Lung (tissue), 12 donors: ENCODE measurements around the gene IFT81. TPM values are rescaled to one million over a fixed set of nuclear protein-coding genes. Genes with fewer than 3 reads are reported as not detected.
"Not testable (repeated sequence)": the region's sequence is repeated elsewhere in the genome, so short reads cannot be mapped to it uniquely, and the experiment has no call there.

Experiments
- ATAC-seq: fragments of 200-7000 bp; cut with Tn5 transposase; one replicate; pipeline ENCODE4 v1.9.1; 2020; ENCODE audit warnings: moderate number of reproducible peaks; ENCODE audit not compliant: insufficient read depth, low FRiP score
- DNase-seq, 3 donors: peaks; one replicate each; pipeline ENCODE4 v3.0.0-alpha.2; 2013 to 2017
- H3K27ac ChIP-seq, 2 donors: one replicate each; pipeline ENCODE4 v1.5.1; 2013; ENCODE audit warnings: mild to moderate bottlenecking in 2 of 2, moderate library complexity in 2 of 2, control low read depth in 1 of 2, inconsistent platforms in 1 of 2, low read depth in 1 of 2, low read length in 1 of 2
- H3K27me3 ChIP-seq, 3 donors: one replicate each; pipeline ENCODE4 v1.5.1; 2013; ENCODE audit warnings: low read length in 2 of 3; ENCODE audit not compliant: control insufficient read depth in 3 of 3, insufficient read depth in 3 of 3
- H3K36me3 ChIP-seq, 4 donors: one replicate each; pipeline ENCODE4 v1.5.1; 2013; ENCODE audit warnings: low read length in 4 of 4, mild to moderate bottlenecking in 1 of 4, moderate library complexity in 1 of 4; ENCODE audit not compliant: control insufficient read depth in 4 of 4, insufficient read depth in 4 of 4
- H3K4me1 ChIP-seq, 5 donors: one replicate each; pipeline ENCODE4 v1.5.1; 2013; ENCODE audit warnings: low read length in 5 of 5, mild to moderate bottlenecking in 2 of 5, moderate library complexity in 1 of 5; ENCODE audit not compliant: control insufficient read depth in 5 of 5, insufficient read depth in 5 of 5
- H3K4me3 ChIP-seq: one replicate; pipeline ENCODE4 v1.5.1; 2013; ENCODE audit warnings: mild to moderate bottlenecking, control low read depth, moderate library complexity
- H3K9ac ChIP-seq, 2 donors: one replicate each; pipeline ENCODE4 v1.5.1; 2013; ENCODE audit warnings: low read length in 2 of 2, control low read depth in 1 of 2; ENCODE audit not compliant: insufficient read depth in 1 of 2
- H3K9me3 ChIP-seq, 4 donors: one replicate each; pipeline ENCODE4 v1.5.1; 2013; ENCODE audit warnings: low read length in 3 of 4, mild to moderate bottlenecking in 1 of 4, moderate library complexity in 1 of 4; ENCODE audit not compliant: control insufficient read depth in 4 of 4, insufficient read depth in 3 of 4
- CTCF ChIP-seq: IDR thresholded peaks from 2 replicates; pipeline ENCODE4 v1.5.1; 2012; ENCODE audit warnings: mild to moderate bottlenecking; ENCODE audit errors: control extremely low read depth, extremely low read depth
- WGBS, 2 donors: extraction: QIAGEN DNeasy Blood & Tissue Kit; methylation state at CpG; one replicate each; pipeline ENCODE4 v1.1.7; 2013; 5-methylcytosine and 5-hydroxymethylcytosine counted together
- polyA plus RNA-seq, 2 donors: library from polyadenylated mRNA; stranded (reverse); fragments of 200-250 nt; gene quantifications; one replicate each; pipeline ENCODE4 v1.2.1, GENCODE V29; 2013
- total RNA-seq, 2 donors: library from RNA; depleted of rRNA in 1 of 2; stranded (reverse); fragments of >200 nt in 1 of 2; gene quantifications; one replicate each; pipeline ENCODE4 v1.2.1, GENCODE V29; 2014 to 2021
- donor health status: control.
- donor health status: control.
- donor health status: Bipolar disorder and iron deficiency.
- donor health status: healthy.
- donor health status: DM: yes; HTN: yes; CAD: no.

Gene IFT81
- total and polyA plus RNA-seq, 4 donors = 5.4 to 43.1 (median 10.8) TPM

GRCh38 chr12:110079477-110080400 is 44.4 kb upstream of the IFT81 start:
- no peaks in the 10 kb centered on the region for H3K9me3 ChIP-seq
- ATAC-seq (no peak), DNase-seq (peak in 1 of 3 donors; percentile 38)
- H3K27me3 ChIP-seq = no peaks in the 10 kb centered on the region
- no peak overlapping the region for H3K9ac ChIP-seq
- H3K4me3 ChIP-seq = no peak overlapping the region
- 60 to 63% methylated on average over 24 of the region's 24 CpGs for WGBS, 2 donors
- H3K4me1 ChIP-seq = peaks cover 0 to 5% (median 0%) of the 10 kb centered on the region in 5 donors
- H3K27ac ChIP-seq = peak overlapping the region in 1 of 2 donors; percentile 72
- H3K36me3 ChIP-seq = no peaks in the 10 kb centered on the region
- no peak for TF ChIP-seq CTCF

- Histone ChIP-seq H3K9me3 (no peaks in the 10 kb centered on the region), H3K4me3 (no peak overlapping the region), H3K36me3 (no peaks in the 10 kb centered on the region), H3K9ac (no peak overlapping the region), H3K27me3 (no peaks in the 10 kb centered on the region), H3K27ac (no peak overlapping the region), H3K4me1 (peaks cover 0 to 5% (median 0%) of the 10 kb centered on the region in 5 donors)
- WGBS, 2 donors = 69 to 79% methylated on average over 7 of the region's 7 CpGs
- no peak for TF ChIP-seq CTCF
- DNase-seq = no peak
- ATAC-seq = no peak
Measured at GRCh38 chr12:110080410-110080809, 43.7 kb upstream of the IFT81 start.

- WGBS, 2 donors = 76% methylated on average over 4 of the region's 4 CpGs
- TF ChIP-seq CTCF = no peak
- H3K4me1 ChIP-seq = peaks cover 0 to 4% (median 1%) of the 10 kb centered on the region in 5 donors
- H3K27ac ChIP-seq = no peak overlapping the region
- DNase-seq (no peak), ATAC-seq (no peak)
- no peaks in the 10 kb centered on the region for H3K36me3 ChIP-seq
- no peak overlapping the region for H3K4me3 ChIP-seq
- H3K9me3 ChIP-seq = peaks cover 0 to 2% (median 0%) of the 10 kb centered on the region in 4 donors
- H3K27me3 ChIP-seq = peaks cover 0 to 2% (median 0%) of the 10 kb centered on the region in 3 donors
- H3K9ac ChIP-seq = no peak overlapping the region
Measured at GRCh38 chr12:110084314-110085015, 39.7 kb upstream of the IFT81 start.

- not testable (repeated sequence) for DNase-seq, H3K4me1 ChIP-seq, H3K9ac ChIP-seq, H3K27me3 ChIP-seq, ATAC-seq, H3K4me3 ChIP-seq, H3K27ac ChIP-seq, H3K9me3 ChIP-seq, H3K36me3 ChIP-seq
- 47 to 72% methylated on average over 6 of the region's 6 CpGs for WGBS, 2 donors
Measured at GRCh38 chr12:110088216-110088615, 35.9 kb upstream of the IFT81 start.
